Right atrium auricular region (tissue), 2 donors: ENCODE measurements around the gene KLK5. TPM values are rescaled to one million over a fixed set of nuclear protein-coding genes. Genes with fewer than 3 reads are reported as not detected.

Source experiments
- DNase-seq: peaks from one replicate; pipeline ENCODE4 v3.0.0-alpha.2; 2019; ENCODE audit warnings: low spot score
- H3K27ac ChIP-seq, 2 donors: fragments of 200-600 bp; sonication (generic); 1 replicate in 1 of 2; 2 replicates in 1 of 2; pipeline ENCODE4 v1.5.1; 2016 to 2019
- H3K27me3 ChIP-seq, 2 donors: fragments of 200-600 bp; sonication (generic); one replicate each; pipeline versions ENCODE4 v1.5.1 to v1.6.0; 2017 to 2019
- H3K36me3 ChIP-seq: fragments of 200-600 bp; sonication (generic); one replicate; pipeline ENCODE4 v1.5.1; 2016
- H3K4me1 ChIP-seq, 2 donors: fragments of 200-600 bp; sonication (generic); one replicate each; pipeline versions ENCODE4 v1.5.1 to v1.6.0; 2017 to 2019
- H3K4me3 ChIP-seq, 2 donors: fragments of 200-600 bp; sonication (generic); 1 replicate in 1 of 2; 2 replicates in 1 of 2; pipeline ENCODE4 v1.5.1; 2017 to 2019; ENCODE audit warnings: mild to moderate bottlenecking in 1 of 2, moderate library complexity in 1 of 2
- H3K9me3 ChIP-seq, 2 donors: fragments of 200-600 bp; sonication (generic); one replicate each; pipeline ENCODE4 v1.5.1; 2019
- total RNA-seq, 2 donors: library from RNA; depleted of rRNA; stranded (reverse); fragments of >200 nt; gene quantifications; one replicate each; pipeline ENCODE4 v1.1.0, GENCODE V29; 2016
- TF ChIP-seq, protein P1 (sequence below), 2 donors: fragments of 200-600 bp; sonication (generic); IDR thresholded peaks; one replicate each; pipeline ENCODE4 v1.5.1; 2019; ENCODE audit warnings: antibody characterized with exemption in 2 of 2

Gene KLK5
- total RNA-seq, 2 donors from 2014 or later, result 2.6 to 3.1 TPM

DNA sequence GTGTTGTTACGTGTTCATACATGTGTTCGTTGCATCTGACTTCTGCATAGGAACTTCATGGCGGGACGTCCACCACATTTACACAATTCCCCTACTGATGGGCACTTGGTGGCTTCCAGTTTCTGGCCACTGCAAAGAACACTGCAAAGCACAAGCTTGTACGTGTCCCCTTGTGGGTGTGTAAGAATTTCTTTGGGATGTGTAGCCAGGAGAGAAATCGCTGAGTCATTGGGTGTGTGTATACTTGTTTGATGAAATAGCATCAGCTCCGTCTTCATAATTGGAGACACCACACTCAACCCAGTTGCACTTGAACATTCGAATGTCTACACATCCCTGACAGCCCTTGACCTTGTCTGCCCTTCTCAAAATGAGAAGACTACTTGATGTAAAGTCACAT lies 19.2 kb downstream of the KLK5 start:
- Histone ChIP-seq H3K36me3 (no peaks in the 10 kb centered on the region), H3K4me3 (no peak overlapping the region), H3K27ac (no peak overlapping the region), H3K4me1 (no peaks in the 10 kb centered on the region), H3K27me3 (no peaks in the 10 kb centered on the region), H3K9me3 (no peaks in the 10 kb centered on the region)
- TF ChIP-seq, protein P1, sequence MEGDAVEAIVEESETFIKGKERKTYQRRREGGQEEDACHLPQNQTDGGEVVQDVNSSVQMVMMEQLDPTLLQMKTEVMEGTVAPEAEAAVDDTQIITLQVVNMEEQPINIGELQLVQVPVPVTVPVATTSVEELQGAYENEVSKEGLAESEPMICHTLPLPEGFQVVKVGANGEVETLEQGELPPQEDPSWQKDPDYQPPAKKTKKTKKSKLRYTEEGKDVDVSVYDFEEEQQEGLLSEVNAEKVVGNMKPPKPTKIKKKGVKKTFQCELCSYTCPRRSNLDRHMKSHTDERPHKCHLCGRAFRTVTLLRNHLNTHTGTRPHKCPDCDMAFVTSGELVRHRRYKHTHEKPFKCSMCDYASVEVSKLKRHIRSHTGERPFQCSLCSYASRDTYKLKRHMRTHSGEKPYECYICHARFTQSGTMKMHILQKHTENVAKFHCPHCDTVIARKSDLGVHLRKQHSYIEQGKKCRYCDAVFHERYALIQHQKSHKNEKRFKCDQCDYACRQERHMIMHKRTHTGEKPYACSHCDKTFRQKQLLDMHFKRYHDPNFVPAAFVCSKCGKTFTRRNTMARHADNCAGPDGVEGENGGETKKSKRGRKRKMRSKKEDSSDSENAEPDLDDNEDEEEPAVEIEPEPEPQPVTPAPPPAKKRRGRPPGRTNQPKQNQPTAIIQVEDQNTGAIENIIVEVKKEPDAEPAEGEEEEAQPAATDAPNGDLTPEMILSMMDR (IDR thresholded peaks at IDR 0.05), result no peak
- no peak for DNase-seq

DNA sequence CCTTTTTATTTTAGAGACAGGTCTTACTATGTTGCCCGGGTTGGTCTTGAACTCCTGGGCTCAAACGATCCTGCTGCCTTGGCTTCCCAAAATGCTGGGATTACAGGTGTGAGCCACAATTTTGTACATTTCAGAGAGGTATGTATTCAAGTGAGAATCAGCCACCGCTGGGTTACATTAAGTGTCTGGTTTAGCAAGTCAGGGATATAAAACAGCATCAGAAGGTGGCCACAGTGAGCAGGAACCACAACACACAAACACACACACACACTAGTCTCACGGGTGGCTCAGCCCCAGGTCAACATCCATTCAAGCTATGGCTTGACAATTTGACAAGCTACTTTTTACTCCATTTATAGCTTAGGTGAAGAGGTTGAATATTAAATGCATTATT lies 20.2 kb downstream of the KLK5 start:
- no peak for DNase-seq
- H3K4me3 ChIP-seq, result no peak overlapping the region
- TF ChIP-seq, protein P1 (IDR thresholded peaks at IDR 0.05), result no peak
- H3K9me3 ChIP-seq, result no peaks in the 10 kb centered on the region
- no peak overlapping the region for H3K27ac ChIP-seq
- no peaks in the 10 kb centered on the region for H3K4me1 ChIP-seq
- H3K27me3 ChIP-seq, result no peaks in the 10 kb centered on the region
- H3K36me3 ChIP-seq, result no peaks in the 10 kb centered on the region

DNA sequence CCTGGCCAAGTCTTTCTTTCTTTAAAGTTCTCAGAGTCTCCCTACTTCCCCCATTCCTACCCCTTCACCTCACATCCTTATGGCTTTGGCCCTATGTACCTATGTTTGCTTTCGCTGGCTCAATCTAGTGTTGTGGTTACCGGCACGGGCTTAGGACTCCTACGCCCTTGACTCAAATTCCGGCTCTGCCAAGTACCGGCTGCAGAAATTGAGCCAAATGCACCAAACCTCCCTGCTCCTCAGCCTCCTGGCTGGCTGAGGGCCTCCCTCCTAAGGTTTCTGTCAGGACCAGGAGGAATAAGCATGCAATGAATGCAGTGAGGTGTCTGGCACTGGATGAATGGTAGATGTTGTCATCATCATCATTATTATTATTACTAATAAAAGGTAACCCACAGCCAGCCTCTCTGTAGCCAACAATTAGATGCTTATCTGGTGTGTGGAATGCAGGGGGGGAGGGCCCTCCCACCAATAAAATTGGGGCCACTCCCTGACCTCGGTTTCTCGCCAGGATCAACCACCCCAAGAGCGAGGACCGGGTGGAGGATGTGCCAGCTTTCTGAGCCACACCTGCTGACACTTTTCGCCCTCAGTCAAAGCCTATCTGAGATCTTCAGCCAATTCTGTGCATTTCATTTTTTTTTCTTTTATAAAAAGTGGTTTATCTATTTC lies 20.7 kb downstream of the KLK5 start:
- TF ChIP-seq, protein P1 (IDR thresholded peaks at IDR 0.05), result no peak
- Histone ChIP-seq H3K36me3 (no peaks in the 10 kb centered on the region), H3K27me3 (no peaks in the 10 kb centered on the region), H3K4me3 (no peak overlapping the region), H3K4me1 (no peaks in the 10 kb centered on the region), H3K9me3 (no peaks in the 10 kb centered on the region), H3K27ac (no peak overlapping the region)
- DNase-seq, result no peak

- H3K27ac ChIP-seq, result no peak overlapping the region
- no peaks in the 10 kb centered on the region for H3K36me3 ChIP-seq
- no peak for DNase-seq
- H3K4me3 ChIP-seq, result no peak overlapping the region
- no peaks in the 10 kb centered on the region for H3K4me1 ChIP-seq
- no peaks in the 10 kb centered on the region for H3K27me3 ChIP-seq
- TF ChIP-seq, protein P1 (IDR thresholded peaks at IDR 0.05), result no peak
- H3K9me3 ChIP-seq, result no peaks in the 10 kb centered on the region
These were observed 21.8 kb downstream of the KLK5 start for GRCh38 chr19:50931023-50931422.

GRCh38 chr19:50928831-50929230 lies 24.0 kb downstream of the KLK5 start:
- no peaks in the 10 kb centered on the region for H3K27me3 ChIP-seq
- H3K9me3 ChIP-seq, result no peaks in the 10 kb centered on the region
- no peaks in the 10 kb centered on the region for H3K4me1 ChIP-seq
- no peak for DNase-seq
- no peak overlapping the region for H3K4me3 ChIP-seq
- TF ChIP-seq, protein P1 (IDR thresholded peaks at IDR 0.05), result no peak
- no peak overlapping the region for H3K27ac ChIP-seq
- no peaks in the 10 kb centered on the region for H3K36me3 ChIP-seq

GRCh38 chr19:50926144-50926543 lies 26.7 kb downstream of the KLK5 start:
- no peak for DNase-seq
- no peaks in the 10 kb centered on the region for H3K36me3 ChIP-seq
- no peak overlapping the region for H3K4me3 ChIP-seq
- H3K27ac ChIP-seq, result no peak overlapping the region
- H3K9me3 ChIP-seq, result no peaks in the 10 kb centered on the region
- TF ChIP-seq, protein P1 (IDR thresholded peaks at IDR 0.05), result no peak
- H3K27me3 ChIP-seq, result no peaks in the 10 kb centered on the region
- H3K4me1 ChIP-seq, result no peaks in the 10 kb centered on the region
